ENCODE measurements around the gene HERPUD1. TPM values are rescaled to one million over a fixed set of nuclear protein-coding genes. Genes with fewer than 3 reads are reported as not detected.
A peak's percentile ranks its signal among the peaks of the same experiment; 100 is the strongest.
"Not testable (repeated sequence)": the region's sequence is repeated elsewhere in the genome, so short reads cannot be mapped to it uniquely, and the experiment has no call there.

HERPUD1 gene
- total RNA-seq, 1 donor from 2014 or later, result 72.9 TPM

GRCh38 chr16:56933828-56934598 lies 2.1 kb downstream of the HERPUD1 start:
- no peak for DNase-seq (ENCODE audit: low read depth in 2 of 2)

GRCh38 chr16:56934599-56935145 lies 2.7 kb downstream of the HERPUD1 start:
- not testable (repeated sequence) for DNase-seq (ENCODE audit: low read depth in 2 of 2)

GRCh38 chr16:56935201-56935600 lies 3.3 kb downstream of the HERPUD1 start:
- no peak for DNase-seq (ENCODE audit: low read depth in 2 of 2)

GRCh38 chr16:56936491-56936890 lies 4.5 kb downstream of the HERPUD1 start:
- DNase-seq (ENCODE audit: low read depth in 2 of 2), result no peak

GRCh38 chr16:56936950-56937349 lies 5.0 kb downstream of the HERPUD1 start:
- no peak for DNase-seq (ENCODE audit: low read depth in 2 of 2)

- DNase-seq (ENCODE audit: low read depth in 2 of 2), result no peak
Observed at GRCh38 chr16:56938664-56939513, 6.9 kb downstream of the HERPUD1 start.

GRCh38 chr16:56939801-56940200 lies 7.9 kb downstream of the HERPUD1 start:
- DNase-seq (ENCODE audit: low read depth in 2 of 2), result no peak

- no peak for DNase-seq (ENCODE audit: low read depth in 2 of 2)
Observed at GRCh38 chr16:56941092-56941491, 9.2 kb downstream of the HERPUD1 start.

GRCh38 chr16:56941856-56942331 lies 10.0 kb downstream of the HERPUD1 start:
- peak in 1 of 2 donors; percentile 30 for DNase-seq (ENCODE audit: low read depth in 2 of 2)

- DNase-seq (ENCODE audit: low read depth in 2 of 2), result no peak
Observed at GRCh38 chr16:56943761-56944375, 11.9 kb downstream of the HERPUD1 start.

GRCh38 chr16:56944954-56945839 lies 13.3 kb downstream of the HERPUD1 start:
- peak in 1 of 2 donors; percentile 28 for DNase-seq (ENCODE audit: low read depth in 2 of 2)

GRCh38 chr16:56945847-56946527 lies 14.0 kb downstream of the HERPUD1 start:
- DNase-seq (ENCODE audit: low read depth in 2 of 2), result peak in 1 of 2 donors; percentile 31

GRCh38 chr16:56946767-56947603 lies 15.0 kb downstream of the HERPUD1 start:
- peak in 1 of 2 donors; percentile 60 for DNase-seq (ENCODE audit: low read depth in 2 of 2)

- DNase-seq (ENCODE audit: low read depth in 2 of 2), result peak in 1 of 2 donors; percentile 46
Observed at GRCh38 chr16:56947604-56947995, 15.7 kb downstream of the HERPUD1 start.

- no peak for DNase-seq (ENCODE audit: low read depth in 2 of 2)
Observed at GRCh38 chr16:56948234-56948633, 16.3 kb downstream of the HERPUD1 start.

GRCh38 chr16:56950051-56950450 lies 18.1 kb downstream of the HERPUD1 start:
- DNase-seq (ENCODE audit: low read depth in 2 of 2), result peak in 1 of 2 donors; percentile 36

GRCh38 chr16:56950455-56950854 lies 18.5 kb downstream of the HERPUD1 start:
- no peak for DNase-seq (ENCODE audit: low read depth in 2 of 2)

- peak in 1 of 2 donors; percentile 72 for DNase-seq (ENCODE audit: low read depth in 2 of 2)
Observed at GRCh38 chr16:56950881-56951771, 19.2 kb downstream of the HERPUD1 start.

Data from dermis microvascular lymphatic vessel endothelial cell (primary cell).